Fibroblast of mammary gland (primary cell): Measurements from ENCODE around the gene COX4I1.
A peak's percentile ranks its signal among the peaks of the same experiment; 100 is the strongest.

Source experiments
- DNase-seq: peaks from one replicate; pipeline ENCODE4 v3.0.0-alpha.2; 2010; ENCODE audit warnings: low read depth
- H3K4me3 ChIP-seq: 2 replicates; pipeline ENCODE4 v1.5.1; 2011; ENCODE audit warnings: low read depth, mild to moderate bottlenecking, low read length, moderate library complexity; ENCODE audit not compliant: control insufficient read depth
- TF ChIP-seq, protein P1 (sequence below): conservative IDR thresholded peaks from 2 replicates; pipeline ENCODE4 v1.5.1; 2011; ENCODE audit warnings: low read depth, low read length, inconsistent platforms; ENCODE audit not compliant: control insufficient read depth, insufficient read depth

The COX4I1 gene

DNA sequence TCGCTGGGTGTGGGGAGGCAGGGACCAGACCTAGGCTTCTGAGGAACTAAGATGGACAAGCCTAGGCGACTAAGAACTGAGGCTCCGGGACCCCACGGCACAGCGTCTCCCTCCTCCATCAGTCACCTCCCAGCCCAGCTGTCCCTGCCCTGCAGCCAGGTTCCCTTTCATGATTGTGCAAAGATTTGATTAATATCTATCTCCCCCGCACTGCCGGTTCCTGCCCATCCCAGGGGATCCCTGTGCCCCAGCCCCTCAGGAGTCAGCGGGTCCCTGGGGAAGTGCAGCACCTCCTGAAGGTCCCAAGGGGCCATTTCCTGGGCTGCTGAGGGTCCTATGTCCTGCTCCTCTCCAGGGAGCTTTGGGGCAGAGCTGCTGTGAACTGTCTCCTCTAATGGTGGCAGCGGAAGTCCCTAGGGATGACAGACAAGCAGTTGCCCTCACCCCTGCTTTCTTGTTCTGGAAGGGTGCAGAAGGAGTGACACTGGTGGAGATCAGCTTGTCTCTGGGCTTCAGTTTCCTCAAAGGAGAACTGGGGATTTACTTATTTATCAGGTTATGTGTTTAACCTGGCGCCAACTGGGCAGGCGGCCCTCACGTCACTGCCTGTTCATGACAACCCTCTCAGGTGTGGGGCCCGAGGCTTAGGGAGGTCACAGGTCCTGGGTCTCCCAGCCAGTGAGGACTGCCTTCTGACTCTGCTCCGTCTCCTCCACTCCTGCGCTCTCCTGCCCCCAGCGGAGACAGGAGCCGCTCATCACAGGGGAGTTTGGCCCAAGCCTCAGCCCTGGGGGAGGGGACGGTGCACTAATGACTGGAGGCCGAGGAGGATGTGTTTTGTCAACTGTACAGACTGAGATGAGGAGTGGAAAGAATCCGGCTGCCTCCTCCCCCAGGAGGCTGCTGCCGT lies 46.7 kb upstream of the COX4I1 start:
- no peak overlapping the region for H3K4me3 ChIP-seq
- no peak for DNase-seq
- TF ChIP-seq, protein P1, sequence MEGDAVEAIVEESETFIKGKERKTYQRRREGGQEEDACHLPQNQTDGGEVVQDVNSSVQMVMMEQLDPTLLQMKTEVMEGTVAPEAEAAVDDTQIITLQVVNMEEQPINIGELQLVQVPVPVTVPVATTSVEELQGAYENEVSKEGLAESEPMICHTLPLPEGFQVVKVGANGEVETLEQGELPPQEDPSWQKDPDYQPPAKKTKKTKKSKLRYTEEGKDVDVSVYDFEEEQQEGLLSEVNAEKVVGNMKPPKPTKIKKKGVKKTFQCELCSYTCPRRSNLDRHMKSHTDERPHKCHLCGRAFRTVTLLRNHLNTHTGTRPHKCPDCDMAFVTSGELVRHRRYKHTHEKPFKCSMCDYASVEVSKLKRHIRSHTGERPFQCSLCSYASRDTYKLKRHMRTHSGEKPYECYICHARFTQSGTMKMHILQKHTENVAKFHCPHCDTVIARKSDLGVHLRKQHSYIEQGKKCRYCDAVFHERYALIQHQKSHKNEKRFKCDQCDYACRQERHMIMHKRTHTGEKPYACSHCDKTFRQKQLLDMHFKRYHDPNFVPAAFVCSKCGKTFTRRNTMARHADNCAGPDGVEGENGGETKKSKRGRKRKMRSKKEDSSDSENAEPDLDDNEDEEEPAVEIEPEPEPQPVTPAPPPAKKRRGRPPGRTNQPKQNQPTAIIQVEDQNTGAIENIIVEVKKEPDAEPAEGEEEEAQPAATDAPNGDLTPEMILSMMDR = no peak

DNA sequence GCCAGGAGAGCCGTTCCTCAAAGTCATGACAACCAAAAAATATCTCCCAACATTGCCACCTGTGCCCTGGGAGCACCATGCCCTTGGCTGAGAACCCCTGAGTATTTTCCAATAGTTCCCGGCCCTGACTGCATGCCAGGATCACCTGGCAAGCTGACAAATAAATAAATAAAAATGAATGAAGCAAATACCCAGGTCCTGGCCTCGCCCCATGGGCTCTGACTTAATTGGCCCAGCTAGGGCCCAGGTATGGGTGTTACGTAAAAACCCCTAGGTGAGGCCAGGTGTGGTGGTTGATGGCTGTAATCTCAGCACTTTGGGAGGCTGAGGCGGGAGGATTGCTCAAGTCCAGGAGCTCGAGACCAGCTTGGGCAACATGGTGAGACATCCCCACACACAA lies 45.9 kb upstream of the COX4I1 start:
- no peak for DNase-seq
- TF ChIP-seq, protein P1 = no peak
- H3K4me3 ChIP-seq = no peak overlapping the region

DNA sequence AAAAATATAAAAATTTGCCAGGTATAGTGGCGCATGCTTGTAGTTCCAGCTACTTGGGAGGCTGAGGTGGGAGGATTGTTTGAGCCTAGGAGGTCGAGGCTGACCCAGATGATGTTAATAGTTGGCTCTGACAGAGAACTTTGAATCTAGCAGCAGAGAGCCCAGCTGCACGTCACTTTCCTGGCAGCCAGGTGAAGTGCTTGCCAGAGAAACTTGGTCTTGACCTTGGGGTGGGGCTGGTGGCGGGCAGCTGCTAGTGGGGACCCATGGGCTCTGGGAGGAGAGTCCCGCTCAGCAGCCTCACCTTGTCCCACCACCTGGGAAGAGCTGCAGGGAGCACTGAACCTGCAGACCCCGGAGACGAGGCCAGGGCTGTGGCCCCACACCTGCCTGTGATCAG lies 45.5 kb upstream of the COX4I1 start:
- TF ChIP-seq, protein P1 = no peak
- DNase-seq = no peak
- H3K4me3 ChIP-seq = no peak overlapping the region

DNA sequence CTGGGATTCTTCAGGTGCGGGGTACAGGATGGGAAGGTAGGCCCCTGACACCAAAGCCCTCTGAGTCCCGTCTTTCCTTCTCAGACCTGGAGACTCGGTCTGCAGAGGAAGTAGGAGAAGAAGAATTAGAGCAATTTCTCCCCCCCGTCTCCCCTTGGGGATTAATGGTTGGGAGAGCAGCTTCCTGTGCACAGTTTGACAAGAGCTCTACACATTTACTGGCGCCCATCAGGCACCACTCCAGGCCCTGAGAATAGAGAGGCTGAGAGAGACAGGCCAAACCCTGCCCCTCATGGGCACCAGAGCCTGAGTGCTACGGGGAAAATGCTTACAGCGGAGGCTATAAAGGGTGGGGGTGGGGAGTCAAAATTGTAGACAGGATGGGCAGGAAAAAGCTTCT lies 45.1 kb upstream of the COX4I1 start:
- no peak for DNase-seq
- H3K4me3 ChIP-seq = no peak overlapping the region
- TF ChIP-seq, protein P1 = no peak

DNA sequence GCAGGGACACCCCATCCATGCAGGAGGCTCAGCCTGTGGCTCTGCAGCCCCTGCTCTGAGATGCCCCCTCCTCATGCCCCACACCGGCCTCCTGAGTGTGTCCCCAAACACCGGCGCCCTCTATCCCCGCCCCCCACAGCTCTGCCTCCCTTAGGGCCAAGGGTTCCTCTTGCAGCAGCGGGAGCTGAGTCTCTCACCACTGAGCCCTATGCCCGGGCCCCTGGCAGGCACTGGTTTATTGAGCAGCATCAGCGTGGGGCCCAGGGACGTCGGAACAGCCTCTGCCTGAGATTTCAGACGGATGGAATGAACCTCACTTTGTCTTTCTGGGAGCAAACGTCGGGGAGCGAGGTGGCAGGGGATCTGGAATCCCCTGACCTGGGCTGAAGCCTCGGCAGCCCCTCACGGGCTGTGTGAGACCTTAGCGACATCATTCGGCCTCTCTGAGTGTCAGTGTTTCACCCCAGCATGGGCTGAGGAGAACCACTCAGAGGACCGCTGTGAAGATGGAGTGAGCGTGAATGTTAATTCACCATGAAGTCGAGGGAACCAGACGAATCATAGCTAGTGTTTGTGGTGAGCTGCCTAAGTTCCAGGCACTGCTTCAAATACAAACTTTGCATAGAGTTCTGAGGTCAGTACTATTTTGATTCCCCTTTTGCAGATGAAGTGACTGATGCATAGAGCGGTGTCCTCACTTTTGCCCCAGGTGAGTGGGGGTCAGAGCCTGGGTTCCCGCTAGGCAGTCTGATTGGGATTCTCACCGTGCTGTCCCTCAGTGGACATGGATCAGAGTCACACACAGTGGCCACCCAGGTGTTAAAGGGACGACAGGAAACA lies 43.3 kb upstream of the COX4I1 start:
- peak; percentile 30 for DNase-seq
- TF ChIP-seq, protein P1 = no peak
- H3K4me3 ChIP-seq = no peak overlapping the region

DNA sequence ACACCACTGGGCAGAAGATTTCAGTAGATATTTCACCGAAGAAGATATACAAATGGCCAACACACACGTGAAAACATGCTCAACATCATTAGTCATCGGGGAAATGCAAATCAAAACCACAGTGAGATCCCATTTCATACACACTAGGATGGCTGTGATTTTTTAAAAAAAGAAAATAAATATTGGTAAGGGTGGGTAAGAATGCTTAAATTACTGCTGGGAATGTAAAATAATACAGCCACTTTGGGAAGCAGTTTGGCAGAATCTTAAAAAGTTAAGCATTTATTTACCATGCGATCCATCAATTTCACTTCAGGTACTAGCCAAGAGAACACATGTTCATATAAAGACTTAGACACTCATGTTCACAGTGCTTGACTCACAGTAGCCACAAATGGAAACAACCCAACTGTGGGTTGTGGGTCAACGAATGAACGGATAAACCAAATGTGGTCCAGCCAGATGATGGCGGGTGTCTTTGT lies 42.1 kb upstream of the COX4I1 start:
- TF ChIP-seq, protein P1 = no peak
- DNase-seq = peak; percentile 80
- no peak overlapping the region for H3K4me3 ChIP-seq
